Hepatocyte (in vitro differentiated cells): ENCODE data around the gene REL. TPM values are rescaled to one million over a fixed set of nuclear protein-coding genes. Genes with fewer than 3 reads are reported as not detected.
A peak's percentile ranks its signal among the peaks of the same experiment; 100 is the strongest.
"Not testable (repeated sequence)": the region's sequence is repeated elsewhere in the genome, so short reads cannot be mapped to it uniquely, and the experiment has no call there.

ENCODE experiments used
- DNase-seq: peaks from one replicate; pipeline ENCODE4 v3.0.0-alpha.2; 2016; ENCODE audit warnings: low spot score
- H2AFZ ChIP-seq: fragments of 200-600 bp; sonication (generic); 2 replicates; pipeline ENCODE4 v1.6.0; 2016; ENCODE audit warnings: antibody characterized with exemption, mild to moderate bottlenecking
- H3K27ac ChIP-seq: fragments of 200-600 bp; sonication (generic); 2 replicates; pipeline ENCODE4 v1.5.1; 2016; ENCODE audit warnings: mild to moderate bottlenecking
- H3K27me3 ChIP-seq: fragments of 200-600 bp; sonication (generic); 2 replicates; pipeline ENCODE4 v1.6.1; 2016
- H3K36me3 ChIP-seq: fragments of 200-600 bp; sonication (generic); replicated peaks from 2 replicates; pipeline ENCODE4 v1.5.1; 2016; ENCODE audit warnings: low read depth; ENCODE audit not compliant: insufficient read depth
- H3K4me1 ChIP-seq: fragments of 200-600 bp; sonication (generic); 2 replicates; pipeline ENCODE4 v1.5.1; 2016; ENCODE audit warnings: mild to moderate bottlenecking, moderate library complexity; ENCODE audit not compliant: insufficient read depth
- H3K4me2 ChIP-seq: fragments of 200-600 bp; sonication (generic); 2 replicates; pipeline ENCODE4 v1.6.0; 2016
- H3K4me3 ChIP-seq: fragments of 200-600 bp; sonication (generic); 2 replicates; pipeline ENCODE4 v1.5.1; 2016; ENCODE audit warnings: mild to moderate bottlenecking
- H3K79me2 ChIP-seq: fragments of 200-600 bp; sonication (generic); 2 replicates; pipeline ENCODE4 v1.6.0; 2017; ENCODE audit warnings: mild to moderate bottlenecking
- H3K9me2 ChIP-seq: fragments of 200-600 bp; sonication (generic); replicated peaks from 2 replicates; pipeline ENCODE4 v1.6.0; 2017; ENCODE audit warnings: mild to moderate bottlenecking; ENCODE audit not compliant: insufficient read depth
- H3K9me3 ChIP-seq: fragments of 200-600 bp; sonication (generic); 2 replicates; pipeline ENCODE4 v1.5.1; 2016; ENCODE audit warnings: low read depth, mild to moderate bottlenecking
- H4K20me1 ChIP-seq: fragments of 200-600 bp; sonication (generic); 2 replicates; pipeline ENCODE4 v1.6.0; 2016; ENCODE audit warnings: mild to moderate bottlenecking; ENCODE audit not compliant: insufficient read depth, poor library complexity, severe bottlenecking
- EZH2 ChIP-seq: fragments of 200-600 bp; sonication (generic); IDR thresholded peaks from 2 replicates; pipeline ENCODE4 v1.6.1; 2016; ENCODE audit warnings: antibody characterized with exemption, mild to moderate bottlenecking, borderline replicate concordance
- EZH2phosphoT487 ChIP-seq: fragments of 200-600 bp; sonication (generic); IDR thresholded peaks from one replicate; pipeline ENCODE4 v1.6.1; 2018; ENCODE audit warnings: antibody characterized with exemption, mild to moderate bottlenecking, low read depth, moderate library complexity; ENCODE audit not compliant: unreplicated experiment, severe bottlenecking
- WGBS: methylation state at CpG from one replicate; pipeline ENCODE4 v1.1.6; 2016; ENCODE audit warnings: low lambda C conversion rate; ENCODE audit errors: missing lambda C conversion rate; 5-methylcytosine and 5-hydroxymethylcytosine counted together
- polyA plus RNA-seq: library from polyadenylated mRNA; unstranded; fragments of >200 nt; fragmentation: Nextera tagmentation; extraction: Ambion mirVana; gene quantifications from 2 replicates; pipeline ENCODE4 v1.2.1, GENCODE V29; 2016
- total RNA-seq: library from RNA; depleted of rRNA; stranded (reverse); fragments of >200 nt; gene quantifications from 2 replicates; pipeline ENCODE4 v1.2.3, GENCODE V29; 2014
- TF ChIP-seq, protein P1 (sequence below): fragments of 200-600 bp; sonication (generic); IDR thresholded peaks from 2 replicates; pipeline ENCODE4 v1.5.1; 2016; ENCODE audit warnings: antibody characterized with exemption, mild to moderate bottlenecking; ENCODE audit not compliant: poor library complexity

The REL gene
- total and polyA plus RNA-seq, 2 experiments from 2014 or later: 4.2 to 12.3 TPM

DNA sequence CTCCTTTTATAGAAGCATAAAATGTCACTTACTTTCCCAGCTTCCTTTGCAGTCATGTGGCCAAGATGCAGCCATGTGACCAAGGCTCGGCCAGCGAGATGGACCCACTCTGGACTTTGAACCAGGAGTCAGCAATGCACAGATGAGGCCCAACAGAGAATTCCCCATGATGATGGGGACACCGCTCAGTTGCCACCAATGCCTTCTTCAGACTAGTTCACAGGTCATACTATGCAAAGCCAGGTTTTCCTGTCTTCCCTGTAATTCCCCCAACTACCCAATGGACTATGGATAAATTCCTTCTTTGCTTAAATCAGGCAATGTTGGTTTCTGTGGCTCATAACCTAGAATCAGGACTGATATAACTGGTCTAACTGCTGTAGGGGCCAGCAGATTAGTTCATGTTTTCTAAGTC is 22.5 kb upstream of the REL start:
- Histone ChIP-seq H3K9me2 (no peaks in the 10 kb centered on the region), H3K36me3 (no peaks in the 10 kb centered on the region), H3K9me3 (no peaks in the 10 kb centered on the region), H3K4me1 (no peaks in the 10 kb centered on the region), H3K27me3 (no peaks in the 10 kb centered on the region), H3K27ac (no peak overlapping the region), H3K4me2 (no peak overlapping the region), H4K20me1 (no peaks in the 10 kb centered on the region), H2AFZ (no peak overlapping the region), H3K79me2 (no peaks in the 10 kb centered on the region), H3K4me3 (no peak overlapping the region)
- peak; percentile 26 for DNase-seq
- TF ChIP-seq EZH2 (no peak), EZH2phosphoT487 (no peak)
- TF ChIP-seq, protein P1, sequence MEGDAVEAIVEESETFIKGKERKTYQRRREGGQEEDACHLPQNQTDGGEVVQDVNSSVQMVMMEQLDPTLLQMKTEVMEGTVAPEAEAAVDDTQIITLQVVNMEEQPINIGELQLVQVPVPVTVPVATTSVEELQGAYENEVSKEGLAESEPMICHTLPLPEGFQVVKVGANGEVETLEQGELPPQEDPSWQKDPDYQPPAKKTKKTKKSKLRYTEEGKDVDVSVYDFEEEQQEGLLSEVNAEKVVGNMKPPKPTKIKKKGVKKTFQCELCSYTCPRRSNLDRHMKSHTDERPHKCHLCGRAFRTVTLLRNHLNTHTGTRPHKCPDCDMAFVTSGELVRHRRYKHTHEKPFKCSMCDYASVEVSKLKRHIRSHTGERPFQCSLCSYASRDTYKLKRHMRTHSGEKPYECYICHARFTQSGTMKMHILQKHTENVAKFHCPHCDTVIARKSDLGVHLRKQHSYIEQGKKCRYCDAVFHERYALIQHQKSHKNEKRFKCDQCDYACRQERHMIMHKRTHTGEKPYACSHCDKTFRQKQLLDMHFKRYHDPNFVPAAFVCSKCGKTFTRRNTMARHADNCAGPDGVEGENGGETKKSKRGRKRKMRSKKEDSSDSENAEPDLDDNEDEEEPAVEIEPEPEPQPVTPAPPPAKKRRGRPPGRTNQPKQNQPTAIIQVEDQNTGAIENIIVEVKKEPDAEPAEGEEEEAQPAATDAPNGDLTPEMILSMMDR: no peak
- 93% methylated on average over 3 of the region's 3 CpGs for WGBS

DNA sequence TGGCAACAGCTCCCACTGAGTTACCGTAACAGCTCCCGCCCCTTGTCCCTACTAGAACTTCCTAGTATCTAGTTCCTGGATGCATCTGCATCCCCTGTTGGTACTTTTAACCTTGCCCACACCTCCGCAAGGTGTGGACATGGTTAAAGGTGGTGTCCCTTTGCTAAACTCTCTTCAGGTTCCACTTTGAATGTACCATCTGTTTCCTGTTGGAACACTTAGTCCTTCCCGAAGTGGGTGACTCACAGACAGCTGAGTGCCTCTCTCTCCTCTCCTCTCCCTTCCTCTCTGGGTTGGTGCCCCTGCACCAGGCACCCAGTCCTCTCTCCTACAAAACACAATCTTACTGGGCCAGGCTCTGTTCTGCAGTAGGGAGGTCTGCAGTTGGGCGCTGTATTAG is 19.6 kb upstream of the REL start:
- H3K79me2 ChIP-seq: no peaks in the 10 kb centered on the region
- no peaks in the 10 kb centered on the region for H3K27me3 ChIP-seq
- H3K4me2 ChIP-seq: no peak overlapping the region
- no peaks in the 10 kb centered on the region for H4K20me1 ChIP-seq
- no peaks in the 10 kb centered on the region for H3K36me3 ChIP-seq
- H3K9me3 ChIP-seq: no peaks in the 10 kb centered on the region
- no peak overlapping the region for H3K27ac ChIP-seq
- 94% methylated on average over 5 of the region's 5 CpGs for WGBS
- DNase-seq: no peak
- H3K4me3 ChIP-seq: no peak overlapping the region
- no peaks in the 10 kb centered on the region for H3K9me2 ChIP-seq
- no peak overlapping the region for H2AFZ ChIP-seq
- no peaks in the 10 kb centered on the region for H3K4me1 ChIP-seq
- TF ChIP-seq EZH2phosphoT487: no peak

DNA sequence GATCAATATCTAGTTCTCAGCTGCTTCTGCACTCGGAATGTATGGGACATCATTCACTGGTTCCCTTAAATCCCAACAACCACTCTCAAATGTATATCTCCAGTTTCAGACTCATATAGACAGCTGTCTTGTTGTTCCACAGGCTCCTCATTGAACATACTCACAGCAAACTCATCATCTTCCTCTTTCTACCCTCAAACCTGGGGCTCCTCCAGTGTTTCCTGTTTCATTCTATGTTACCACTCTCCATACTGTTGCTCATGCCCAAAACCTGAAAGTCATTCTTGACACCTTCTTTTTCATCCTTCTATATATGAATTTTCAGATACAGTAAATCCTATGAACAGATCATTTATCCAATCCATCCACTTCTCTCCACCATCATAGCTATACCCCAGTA is 18.7 kb upstream of the REL start:
- H3K79me2 ChIP-seq: no peaks in the 10 kb centered on the region
- no peaks in the 10 kb centered on the region for H3K9me2 ChIP-seq
- no peak overlapping the region for H3K4me3 ChIP-seq
- no peak overlapping the region for H3K27ac ChIP-seq
- 84% methylated on average over 1 of the region's 1 CpG for WGBS
- no peaks in the 10 kb centered on the region for H3K36me3 ChIP-seq
- no peak for DNase-seq
- H3K9me3 ChIP-seq: no peaks in the 10 kb centered on the region
- no peak overlapping the region for H2AFZ ChIP-seq
- H3K27me3 ChIP-seq: no peaks in the 10 kb centered on the region
- no peaks in the 10 kb centered on the region for H3K4me1 ChIP-seq
- no peak overlapping the region for H3K4me2 ChIP-seq
- H4K20me1 ChIP-seq: no peaks in the 10 kb centered on the region
- TF ChIP-seq, protein P1: no peak

DNA sequence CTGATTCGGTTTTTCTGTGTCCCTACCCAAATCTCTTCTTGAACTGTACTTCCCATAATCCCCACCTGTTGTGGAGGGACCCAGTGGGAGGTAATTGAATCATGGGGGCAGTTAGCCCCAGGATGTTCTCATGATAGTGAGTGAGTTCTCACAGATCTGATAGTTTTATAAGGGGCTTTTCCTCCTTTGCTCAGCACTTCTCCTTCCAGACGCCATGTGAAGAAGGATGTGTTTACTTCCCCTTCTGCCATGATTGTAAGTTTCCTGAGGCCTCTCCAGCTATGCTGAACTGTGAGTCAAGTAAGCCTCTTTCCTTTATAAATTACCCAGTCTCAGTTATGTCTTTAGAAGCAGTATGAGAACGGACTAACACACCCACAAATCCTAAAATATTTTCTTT is 16.0 kb upstream of the REL start:
- WGBS: 88% methylated on average over 3 of the region's 3 CpGs

DNA sequence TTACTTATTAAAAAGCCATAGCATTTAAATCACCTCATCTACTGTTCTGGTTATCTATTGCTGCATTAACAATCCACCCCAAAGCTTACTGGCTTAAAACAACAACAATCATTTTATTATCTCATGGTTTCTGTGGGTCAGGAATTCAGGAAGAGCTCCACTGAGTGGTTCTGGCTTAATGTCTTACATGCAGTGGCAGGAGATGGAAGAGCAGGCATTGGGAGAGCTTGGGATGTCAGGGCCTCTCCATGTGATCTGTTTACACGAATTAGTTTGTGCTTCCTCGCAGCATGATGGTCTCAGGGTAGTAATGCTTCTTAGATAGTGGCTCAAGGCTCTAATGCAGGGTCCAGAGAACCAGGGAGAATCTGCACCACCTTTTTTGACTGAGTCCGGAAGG is 14.4 kb upstream of the REL start:
- no peaks in the 10 kb centered on the region for H3K79me2 ChIP-seq
- H2AFZ ChIP-seq: no peak overlapping the region
- no peak overlapping the region for H3K4me3 ChIP-seq
- no peaks in the 10 kb centered on the region for H4K20me1 ChIP-seq
- no peaks in the 10 kb centered on the region for H3K4me1 ChIP-seq
- H3K9me2 ChIP-seq: no peaks in the 10 kb centered on the region
- WGBS: 66% methylated on average over 3 of the region's 3 CpGs
- no peak for TF ChIP-seq EZH2phosphoT487
- TF ChIP-seq, protein P1: no peak
- TF ChIP-seq EZH2: no peak
- H3K4me2 ChIP-seq: no peak overlapping the region
- no peak for DNase-seq
- H3K27ac ChIP-seq: no peak overlapping the region
- no peaks in the 10 kb centered on the region for H3K9me3 ChIP-seq
- no peaks in the 10 kb centered on the region for H3K27me3 ChIP-seq
- H3K36me3 ChIP-seq: no peaks in the 10 kb centered on the region

More for the DNA sequence above, 16.0 kb upstream of the REL start:
- H3K4me2 ChIP-seq, H3K4me3 ChIP-seq, H4K20me1 ChIP-seq, H2AFZ ChIP-seq, H3K79me2 ChIP-seq, H3K9me3 ChIP-seq, H3K36me3 ChIP-seq, DNase-seq, H3K9me2 ChIP-seq, H3K4me1 ChIP-seq, H3K27ac ChIP-seq, H3K27me3 ChIP-seq: not testable (repeated sequence)
